Astrocyte of the cerebellum (primary cell): Measurements from ENCODE around the gene OR3A3.

Experiments
- DNase-seq: peaks from one replicate; pipeline ENCODE4 v3.0.0-alpha.2; 2011; ENCODE audit warnings: low read depth
- H3K4me3 ChIP-seq: 2 replicates; pipeline ENCODE4 v1.5.1; 2011; ENCODE audit warnings: mild to moderate bottlenecking, low read depth, low read length, moderate library complexity
- in situ Hi-C: cut with HindIII; loops from 2 replicates; pipeline ENCODE4 v1.10.0; 2017; ENCODE audit warnings: low sequenced_read_pairs
- TF ChIP-seq, protein P1 (sequence below): IDR thresholded peaks from 2 replicates; pipeline ENCODE4 v1.5.1; 2012; ENCODE audit warnings: low read length, low read depth, moderate library complexity, mild to moderate bottlenecking; ENCODE audit errors: missing control alignments

OR3A3 gene

DNA sequence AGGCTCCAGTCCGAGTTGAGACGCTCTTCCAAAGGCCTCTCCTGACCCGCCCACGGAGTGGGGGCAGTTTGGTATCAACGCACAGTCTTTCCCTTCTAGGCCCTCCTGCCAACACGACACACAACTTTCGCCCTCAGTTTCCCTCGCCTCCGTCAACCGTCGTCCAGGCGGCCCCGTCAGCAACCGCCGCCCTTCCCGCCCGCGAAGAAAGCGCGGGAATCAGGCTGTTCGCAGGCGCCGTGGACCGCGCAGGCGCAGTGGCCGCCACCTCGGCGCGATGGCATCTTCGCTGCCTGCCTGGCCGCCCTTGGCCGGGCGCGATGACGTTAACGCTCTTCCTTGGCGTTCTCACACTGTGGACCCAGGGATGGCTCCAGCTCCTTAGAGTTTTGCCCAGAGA, 60.4 kb downstream of the OR3A3 start, which contains the start of gene SPATA22:
SPATA22 (minus strand) TSS at position 221 of the 400 bp plus-strand sequence. CDS start 2,494 bp downstream, outside the sequence.
- TF ChIP-seq, protein P1, sequence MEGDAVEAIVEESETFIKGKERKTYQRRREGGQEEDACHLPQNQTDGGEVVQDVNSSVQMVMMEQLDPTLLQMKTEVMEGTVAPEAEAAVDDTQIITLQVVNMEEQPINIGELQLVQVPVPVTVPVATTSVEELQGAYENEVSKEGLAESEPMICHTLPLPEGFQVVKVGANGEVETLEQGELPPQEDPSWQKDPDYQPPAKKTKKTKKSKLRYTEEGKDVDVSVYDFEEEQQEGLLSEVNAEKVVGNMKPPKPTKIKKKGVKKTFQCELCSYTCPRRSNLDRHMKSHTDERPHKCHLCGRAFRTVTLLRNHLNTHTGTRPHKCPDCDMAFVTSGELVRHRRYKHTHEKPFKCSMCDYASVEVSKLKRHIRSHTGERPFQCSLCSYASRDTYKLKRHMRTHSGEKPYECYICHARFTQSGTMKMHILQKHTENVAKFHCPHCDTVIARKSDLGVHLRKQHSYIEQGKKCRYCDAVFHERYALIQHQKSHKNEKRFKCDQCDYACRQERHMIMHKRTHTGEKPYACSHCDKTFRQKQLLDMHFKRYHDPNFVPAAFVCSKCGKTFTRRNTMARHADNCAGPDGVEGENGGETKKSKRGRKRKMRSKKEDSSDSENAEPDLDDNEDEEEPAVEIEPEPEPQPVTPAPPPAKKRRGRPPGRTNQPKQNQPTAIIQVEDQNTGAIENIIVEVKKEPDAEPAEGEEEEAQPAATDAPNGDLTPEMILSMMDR: no peak
- no peak for DNase-seq
- in situ Hi-C loops: no loop called here
- no peak within 1 kb of the TSS for H3K4me3 ChIP-seq

DNA sequence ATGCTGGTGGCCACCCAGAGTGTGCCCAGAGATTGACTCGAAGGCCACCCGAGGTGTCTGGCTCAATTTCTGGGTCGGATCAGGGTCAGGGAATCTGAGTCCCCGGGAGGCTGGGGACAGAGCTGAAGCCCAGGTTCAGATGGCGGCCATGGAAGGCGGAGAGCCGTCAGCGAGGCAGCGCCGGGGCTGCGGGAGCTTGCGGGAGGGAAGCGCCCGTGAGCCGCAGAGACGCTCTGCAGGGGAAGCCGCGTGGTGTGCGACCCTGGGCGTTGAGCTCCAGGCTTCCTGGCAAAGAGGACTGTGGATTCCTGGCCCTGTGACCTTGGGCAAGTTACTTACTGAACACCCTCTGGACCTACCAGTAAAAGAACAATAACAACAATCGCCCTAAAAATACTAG, 61.0 kb downstream of the OR3A3 start:
- H3K4me3 ChIP-seq: no peak overlapping the region
- TF ChIP-seq, protein P1: no peak
- in situ Hi-C loops: no loop called here
- no peak for DNase-seq
